Fibroblast of pulmonary artery (primary cell): ENCODE results near the gene DOCK3.

Experiments used
- DNase-seq: peaks from one replicate; pipeline ENCODE4 v3.0.0-alpha.2; 2010; ENCODE audit warnings: low read depth
- H3K4me3 ChIP-seq: replicated peaks from 2 replicates; pipeline ENCODE4 v1.5.1; 2011; ENCODE audit warnings: low read depth, mild to moderate bottlenecking, control low read depth, low read length, moderate library complexity
- TF ChIP-seq, protein P1 (sequence below): IDR thresholded peaks from 2 replicates; pipeline ENCODE4 v1.5.1; 2011; ENCODE audit warnings: mild to moderate bottlenecking, control low read depth, low read length, inconsistent platforms; ENCODE audit errors: missing control alignments

The DOCK3 gene

DNA sequence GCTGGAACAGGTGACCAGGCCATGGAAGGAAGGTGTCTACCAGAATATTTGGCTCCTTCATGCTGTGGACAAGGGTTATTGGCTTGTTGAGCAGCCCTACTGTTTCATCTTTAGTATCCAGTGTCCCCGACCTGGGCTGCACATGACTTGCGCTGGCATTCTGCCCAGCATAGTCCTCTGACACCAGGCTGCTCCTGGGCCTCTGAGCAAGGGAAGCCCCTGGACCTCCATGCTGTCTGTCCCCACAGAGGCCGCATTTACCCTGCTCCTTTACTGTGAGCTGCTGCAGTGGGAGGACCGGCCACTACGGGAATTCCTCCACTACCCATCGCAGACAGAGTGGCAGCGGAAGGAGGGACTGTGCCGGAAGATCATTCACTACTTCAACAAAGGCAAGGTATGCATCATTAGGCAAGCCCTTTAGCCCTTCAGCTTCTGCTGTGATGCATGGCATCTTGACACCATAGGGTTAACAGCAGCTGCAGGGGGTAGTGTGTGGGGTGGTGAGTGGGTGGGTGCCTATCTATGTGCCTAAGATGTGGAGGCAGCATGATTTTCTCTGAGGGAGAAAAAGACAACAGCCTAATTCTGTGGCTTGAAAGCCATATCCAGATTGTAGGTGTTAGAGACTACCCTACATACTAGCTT, 666.4 kb downstream of the DOCK3 start:
- DNase-seq, result peak; percentile 41
- TF ChIP-seq, protein P1, sequence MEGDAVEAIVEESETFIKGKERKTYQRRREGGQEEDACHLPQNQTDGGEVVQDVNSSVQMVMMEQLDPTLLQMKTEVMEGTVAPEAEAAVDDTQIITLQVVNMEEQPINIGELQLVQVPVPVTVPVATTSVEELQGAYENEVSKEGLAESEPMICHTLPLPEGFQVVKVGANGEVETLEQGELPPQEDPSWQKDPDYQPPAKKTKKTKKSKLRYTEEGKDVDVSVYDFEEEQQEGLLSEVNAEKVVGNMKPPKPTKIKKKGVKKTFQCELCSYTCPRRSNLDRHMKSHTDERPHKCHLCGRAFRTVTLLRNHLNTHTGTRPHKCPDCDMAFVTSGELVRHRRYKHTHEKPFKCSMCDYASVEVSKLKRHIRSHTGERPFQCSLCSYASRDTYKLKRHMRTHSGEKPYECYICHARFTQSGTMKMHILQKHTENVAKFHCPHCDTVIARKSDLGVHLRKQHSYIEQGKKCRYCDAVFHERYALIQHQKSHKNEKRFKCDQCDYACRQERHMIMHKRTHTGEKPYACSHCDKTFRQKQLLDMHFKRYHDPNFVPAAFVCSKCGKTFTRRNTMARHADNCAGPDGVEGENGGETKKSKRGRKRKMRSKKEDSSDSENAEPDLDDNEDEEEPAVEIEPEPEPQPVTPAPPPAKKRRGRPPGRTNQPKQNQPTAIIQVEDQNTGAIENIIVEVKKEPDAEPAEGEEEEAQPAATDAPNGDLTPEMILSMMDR, result no peak
- no peak overlapping the region for H3K4me3 ChIP-seq

GRCh38 chr3:51343918-51344687, 669.4 kb downstream of the DOCK3 start:
- no peak overlapping the region for H3K4me3 ChIP-seq
- TF ChIP-seq, protein P1, result no peak
- peak; percentile 81 for DNase-seq

DNA sequence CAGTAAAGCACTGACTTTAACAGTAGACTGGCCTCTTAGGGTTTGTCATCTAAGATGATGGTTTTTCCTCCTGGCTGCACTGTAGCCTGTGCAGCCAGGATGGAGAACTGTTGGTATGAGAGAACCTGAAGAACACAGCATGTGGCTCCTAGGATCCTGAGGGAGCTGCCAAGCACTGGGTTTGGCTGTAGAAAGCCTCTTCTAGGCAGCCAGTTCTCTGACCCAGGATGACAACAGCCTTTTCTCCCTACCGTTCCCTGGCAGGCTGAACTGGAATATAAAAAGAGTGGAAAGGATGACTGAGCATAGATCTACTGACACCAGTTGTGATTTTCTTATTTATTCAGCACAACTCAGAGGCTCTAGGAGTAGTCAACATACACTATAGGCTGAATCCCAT, 676.0 kb downstream of the DOCK3 start:
- DNase-seq, result no peak
- no peak overlapping the region for H3K4me3 ChIP-seq
- TF ChIP-seq, protein P1, result no peak

DNA sequence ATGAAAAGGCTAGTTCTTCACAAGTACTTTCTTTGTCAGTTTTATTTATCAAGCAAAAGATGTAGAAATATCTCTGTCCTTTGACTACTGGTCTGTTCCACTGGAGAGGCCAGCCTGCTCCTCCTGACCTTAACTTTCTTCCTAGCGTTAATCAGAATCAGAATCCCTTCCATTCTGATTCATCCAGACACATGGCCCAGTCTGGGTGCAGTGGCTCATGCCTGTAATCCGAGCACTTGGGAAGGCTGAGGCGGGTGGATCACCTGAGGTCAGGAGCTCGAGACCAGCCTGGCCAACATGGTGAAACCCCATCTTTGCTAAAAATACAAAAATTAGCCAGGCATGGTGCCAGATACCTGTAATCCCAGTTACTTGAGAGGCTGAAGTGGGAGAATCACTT, 678.4 kb downstream of the DOCK3 start:
- H3K4me3 ChIP-seq, result no peak overlapping the region
- TF ChIP-seq, protein P1, result no peak
- DNase-seq, result no peak

- peak; percentile 44 for DNase-seq
- TF ChIP-seq, protein P1, result no peak
- H3K4me3 ChIP-seq, result no peak overlapping the region
Measured at GRCh38 chr3:51353691-51354090, 679.0 kb downstream of the DOCK3 start.

DNA sequence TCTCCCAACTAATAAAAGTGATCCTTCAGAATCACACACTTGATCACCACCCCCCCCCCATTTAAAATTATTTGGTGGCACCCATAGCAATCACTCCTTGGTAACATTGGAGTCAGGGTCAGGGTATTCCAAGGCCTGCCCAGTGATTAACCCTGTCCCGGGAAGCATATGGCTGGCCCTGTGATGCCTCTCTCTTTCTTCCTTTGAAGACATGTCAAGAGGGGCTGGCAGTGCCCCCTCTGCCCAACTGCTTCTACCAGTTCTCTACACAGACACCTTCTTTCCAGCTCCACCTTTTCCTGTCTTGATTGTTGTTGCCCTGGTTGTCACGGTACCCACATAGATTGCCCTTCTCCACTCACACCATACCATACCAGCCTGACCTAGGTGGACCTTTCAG, 679.4 kb downstream of the DOCK3 start:
- DNase-seq, result no peak
- no peak overlapping the region for H3K4me3 ChIP-seq
- TF ChIP-seq, protein P1, result no peak
